GM12878 (cell line): ENCODE results near the gene COL24A1. TPM values are rescaled to one million over a fixed set of nuclear protein-coding genes. Genes with fewer than 3 reads are reported as not detected.

ENCODE experiments used
- ATAC-seq: fragments of 200-7000 bp; cut with Tn5 transposase; 3 replicates; pipeline ENCODE4 v1.9.1; 2020; ENCODE audit warnings: mild to moderate bottlenecking, moderate library complexity
- BruUV-seq: library from RNA; stranded (reverse); fragments of 400-500 nt; replicated peaks from 2 replicates; lab custom pipeline; 2021; lab: Mats Ljungman, UMichigan
- CTCF ChIA-PET: fragments of 300-600 bp; sonication (Branson Sonifier 250); formaldehyde crosslinking; extraction: SDS; loops from one replicate; lab custom pipeline; 2021; ENCODE audit warnings: inconsistent platforms; lab: Yijun Ruan, JAX
- POLR2A ChIA-PET: fragments of 350-600 bp; formaldehyde crosslinking; extraction: SDS; loops from one replicate; lab custom pipeline; 2021; ENCODE audit warnings: inconsistent platforms; lab: Charles Lee
- RAD21 ChIA-PET: fragments of 300-600 bp; sonication (Branson Sonifier 250); formaldehyde crosslinking; loops from one replicate; lab custom pipeline; 2023; ENCODE audit warnings: antibody characterized with exemption; ENCODE audit not compliant: unreplicated experiment; lab: Charles Lee
- SMC1A ChIA-PET: fragments of 300-600 bp; sonication (Branson Sonifier 250); formaldehyde crosslinking; loops from one replicate; lab custom pipeline; 2023; ENCODE audit not compliant: unreplicated experiment, uncharacterized antibody; lab: Charles Lee
- DNase-seq: peaks from one replicate; pipeline ENCODE4 v3.0.0-alpha.2; 2011; ENCODE audit warnings: low read depth, low spot score
- FAIRE-seq: peaks from 3 replicates; lab custom pipeline; 2011; peaks lifted over from hg19 to GRCh38; lab: Jason Lieb, UNC
- H2AFZ ChIP-seq: 2 replicates; pipeline ENCODE4 v1.6.0; 2011; ENCODE audit warnings: low read depth, low read length, control low read depth; ENCODE audit not compliant: control insufficient read depth
- H3K27ac ChIP-seq: 2 replicates; pipeline ENCODE4 v1.5.1; 2011; ENCODE audit warnings: control low read depth; ENCODE audit not compliant: control insufficient read depth, insufficient read depth
- H3K27me3 ChIP-seq, 2 experiments: replicated peaks in 1 of 2; 2 replicates each; pipeline versions ENCODE4 v1.6.0 to v1.6.1; 2011; ENCODE audit warnings: low read length in 1 of 2; ENCODE audit not compliant: control insufficient read depth in 2 of 2, insufficient read depth in 2 of 2
- H3K36me3 ChIP-seq, 2 experiments: 2 replicates each; pipeline ENCODE4 v1.5.1; 2011; ENCODE audit warnings: low read length in 1 of 2; ENCODE audit not compliant: control insufficient read depth in 2 of 2, insufficient read depth in 2 of 2
- H3K4me1 ChIP-seq: 2 replicates; pipeline ENCODE4 v1.6.1; 2011; ENCODE audit warnings: mild to moderate bottlenecking, low read length, moderate library complexity, mixed read lengths; ENCODE audit not compliant: control insufficient read depth, insufficient read depth
- H3K4me2 ChIP-seq: 2 replicates; pipeline ENCODE4 v1.6.0; 2011; ENCODE audit warnings: control low read depth; ENCODE audit not compliant: control insufficient read depth, insufficient read depth
- H3K4me3 ChIP-seq: fragments of 200-600 bp; sonication (generic); 2 replicates; pipeline ENCODE4 v1.5.1; 2016
- H3K79me2 ChIP-seq: 2 replicates; pipeline ENCODE4 v1.6.0; 2011; ENCODE audit warnings: low read length; ENCODE audit not compliant: control insufficient read depth, insufficient read depth
- H3K9ac ChIP-seq: 2 replicates; pipeline ENCODE4 v1.8.0; 2011; ENCODE audit warnings: low read length, control low read depth, mixed read lengths; ENCODE audit not compliant: control insufficient read depth, insufficient read depth
- H3K9me3 ChIP-seq: replicated peaks from 3 replicates; pipeline ENCODE4 v1.5.1; 2011; ENCODE audit warnings: mild to moderate bottlenecking, low read length; ENCODE audit not compliant: control insufficient read depth, insufficient read depth
- H4K20me1 ChIP-seq: 2 replicates; pipeline ENCODE4 v1.6.0; 2011; ENCODE audit not compliant: control insufficient read depth, insufficient read depth
- ELK1 ChIP-seq: IDR thresholded peaks from 2 replicates; pipeline ENCODE4 v1.6.1; 2012; ENCODE audit warnings: low read depth, low read length, improper control_type of control experiment
- KAT2A ChIP-seq: conservative IDR thresholded peaks from 2 replicates; pipeline ENCODE4 v1.6.1; 2011; ENCODE audit warnings: low read depth, low read length; ENCODE audit not compliant: control insufficient read depth
- NFYB ChIP-seq: IDR thresholded peaks from 2 replicates; pipeline ENCODE4 v1.6.1; 2011; ENCODE audit warnings: low read depth, mild to moderate bottlenecking, low read length, improper control_type of control experiment, moderate library complexity; ENCODE audit not compliant: insufficient read depth
- ZNF207 ChIP-seq: fragments of 450-650 bp; IDR thresholded peaks from 2 replicates; pipeline ENCODE4 v1.6.1; 2014; ENCODE audit warnings: antibody characterized with exemption, mild to moderate bottlenecking, borderline replicate concordance
- ZNF274 ChIP-seq: IDR thresholded peaks from one replicate; pipeline ENCODE4 v1.8.0; 2011; ENCODE audit not compliant: insufficient read length, insufficient read depth
- ZZZ3 ChIP-seq: IDR thresholded peaks from 2 replicates; pipeline ENCODE4 v1.6.1; 2011; ENCODE audit warnings: low read depth; ENCODE audit not compliant: control insufficient read depth, insufficient read length
- WGBS: methylation state at CpG from one replicate; pipeline ENCODE4 v1.1.6; 2016; ENCODE audit warnings: low lambda C conversion rate; ENCODE audit not compliant: insufficient replicate concordance, insufficient coverage; ENCODE audit errors: missing lambda C conversion rate; 5-methylcytosine and 5-hydroxymethylcytosine counted together
- in situ Hi-C: fragments of 300-500 bp; cut with MboI; formaldehyde crosslinking; loops from 9 replicates; pipeline ENCODE4 v1.14.3; 2018; ENCODE audit warnings: mixed read lengths
- intact Hi-C: fragments of 100-400 bp; cut with micrococcal nuclease; formaldehyde crosslinking; loops from one replicate; pipeline ENCODE4 v1.14.2; 2022; ENCODE audit not compliant: unreplicated experiment
- polyA plus RNA-seq, 11 experiments: library from polyadenylated mRNA; depleted of rRNA in 4 of 11; unstranded in 6 of 11; stranded (reverse) in 5 of 11; fragments of >200 nt; fragmentation: Nextera tagmentation in 4 of 11; fragmentation: Illumina TruSeq in 1 of 11; extraction: Ambion mirVana in 4 of 11; extraction: Trizol in 1 of 11; gene quantifications; 1 replicate in 1 of 11; 2 replicates in 10 of 11; pipeline versions ENCODE4 v1.2.1 to v1.2.3, GENCODE V29; 2011 to 2016; ENCODE audit warnings: inconsistent platforms in 2 of 11, missing spikeins in 2 of 11, low read depth in 1 of 11
- total RNA-seq, 4 experiments: library from RNA; depleted of rRNA in 3 of 4; stranded (reverse); fragments of >200 nt in 3 of 4; fragmentation: Illumina TruSeq in 1 of 4; extraction: Trizol in 1 of 4; gene quantifications; 2 replicates each; pipeline versions ENCODE4 v1.2.1 to v1.2.3, GENCODE V29; 2013 to 2021
- TF ChIP-seq, protein P1 (sequence below): fragments of 450-650 bp; IDR thresholded peaks from 2 replicates; pipeline ENCODE4 v1.6.1; 2017; ENCODE audit warnings: mild to moderate bottlenecking, moderate library complexity

COL24A1 gene
- total and polyA plus RNA-seq, 10 of the 15 experiments (the other 5 are each of a cell fraction or from before 2014, with no cell fraction given), result 0.19 to 4.1 (median 2.0) TPM

GRCh38 chr1:85734931-85735330, 421.6 kb downstream of the COL24A1 start:
- H2AFZ ChIP-seq, result no peak overlapping the region
- H4K20me1 ChIP-seq, result no peaks in the 10 kb centered on the region
- H3K9me3 ChIP-seq, result no peaks in the 10 kb centered on the region
- BruUV-seq, result no TSS peak
- 40% methylated on average over 1 of the region's 1 CpG for WGBS
- no peak overlapping the region for H3K27ac ChIP-seq
- H3K27me3 ChIP-seq, result no peaks in the 10 kb centered on the region
- DNase-seq, result no peak
- ATAC-seq, result no peak
- intact Hi-C loops (no loop called here), in situ Hi-C loops (no loop called here)
- no peak overlapping the region for H3K4me2 ChIP-seq
- H3K36me3 ChIP-seq, result no peaks in the 10 kb centered on the region
- ChIA-PET RAD21 (no interaction called here), CTCF (no interaction called here), POLR2A (no interaction called here), SMC1A (no interaction called here)
- FAIRE-seq, result no peak
- H3K4me3 ChIP-seq, result no peak overlapping the region
- H3K79me2 ChIP-seq, result no peaks in the 10 kb centered on the region
- H3K4me1 ChIP-seq, result no peaks in the 10 kb centered on the region
- no peak overlapping the region for H3K9ac ChIP-seq
- TF ChIP-seq ZNF274 (no peak), ZNF207 (no peak), ZZZ3 (no peak), KAT2A (no peak), NFYB (no peak), ELK1 (no peak)
- TF ChIP-seq, protein P1, sequence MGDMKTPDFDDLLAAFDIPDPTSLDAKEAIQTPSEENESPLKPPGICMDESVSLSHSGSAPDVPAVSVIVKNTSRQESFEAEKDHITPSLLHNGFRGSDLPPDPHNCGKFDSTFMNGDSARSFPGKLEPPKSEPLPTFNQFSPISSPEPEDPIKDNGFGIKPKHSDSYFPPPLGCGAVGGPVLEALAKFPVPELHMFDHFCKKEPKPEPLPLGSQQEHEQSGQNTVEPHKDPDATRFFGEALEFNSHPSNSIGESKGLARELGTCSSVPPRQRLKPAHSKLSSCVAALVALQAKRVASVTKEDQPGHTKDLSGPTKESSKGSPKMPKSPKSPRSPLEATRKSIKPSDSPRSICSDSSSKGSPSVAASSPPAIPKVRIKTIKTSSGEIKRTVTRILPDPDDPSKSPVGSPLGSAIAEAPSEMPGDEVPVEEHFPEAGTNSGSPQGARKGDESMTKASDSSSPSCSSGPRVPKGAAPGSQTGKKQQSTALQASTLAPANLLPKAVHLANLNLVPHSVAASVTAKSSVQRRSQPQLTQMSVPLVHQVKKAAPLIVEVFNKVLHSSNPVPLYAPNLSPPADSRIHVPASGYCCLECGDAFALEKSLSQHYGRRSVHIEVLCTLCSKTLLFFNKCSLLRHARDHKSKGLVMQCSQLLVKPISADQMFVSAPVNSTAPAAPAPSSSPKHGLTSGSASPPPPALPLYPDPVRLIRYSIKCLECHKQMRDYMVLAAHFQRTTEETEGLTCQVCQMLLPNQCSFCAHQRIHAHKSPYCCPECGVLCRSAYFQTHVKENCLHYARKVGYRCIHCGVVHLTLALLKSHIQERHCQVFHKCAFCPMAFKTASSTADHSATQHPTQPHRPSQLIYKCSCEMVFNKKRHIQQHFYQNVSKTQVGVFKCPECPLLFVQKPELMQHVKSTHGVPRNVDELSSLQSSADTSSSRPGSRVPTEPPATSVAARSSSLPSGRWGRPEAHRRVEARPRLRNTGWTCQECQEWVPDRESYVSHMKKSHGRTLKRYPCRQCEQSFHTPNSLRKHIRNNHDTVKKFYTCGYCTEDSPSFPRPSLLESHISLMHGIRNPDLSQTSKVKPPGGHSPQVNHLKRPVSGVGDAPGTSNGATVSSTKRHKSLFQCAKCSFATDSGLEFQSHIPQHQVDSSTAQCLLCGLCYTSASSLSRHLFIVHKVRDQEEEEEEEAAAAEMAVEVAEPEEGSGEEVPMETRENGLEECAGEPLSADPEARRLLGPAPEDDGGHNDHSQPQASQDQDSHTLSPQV, result no peak
